ENCODE results near the gene CHD8.
"Not testable (repeated sequence)": the region's sequence is repeated elsewhere in the genome, so short reads cannot be mapped to it uniquely, and the experiment has no call there.

The CHD8 gene

GRCh38 chr14:21373980-21374379 is 81.9 kb downstream of the CHD8 start:
- DNase-seq, result no peak

DNA sequence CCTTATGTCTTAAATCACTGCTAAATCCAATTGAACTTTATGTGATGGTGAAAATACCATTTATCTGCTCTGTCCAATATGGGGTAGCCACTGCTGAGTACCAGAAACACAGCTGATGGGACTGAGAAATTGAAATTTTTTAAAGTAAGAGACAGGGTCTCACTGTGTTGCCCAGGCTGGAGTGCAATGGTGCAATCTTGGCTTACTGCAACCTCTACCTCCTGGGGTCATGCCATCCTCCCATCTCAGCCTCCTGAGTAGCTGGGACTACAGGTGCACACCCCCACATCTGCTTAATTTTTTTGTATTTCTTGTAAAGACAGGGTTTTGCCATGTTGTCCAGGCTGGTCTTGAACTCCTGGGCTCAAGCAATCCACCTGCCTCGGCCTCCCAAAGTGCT is 83.1 kb downstream of the CHD8 start:
- DNase-seq, result not testable (repeated sequence)

GRCh38 chr14:21369949-21370679 is 85.8 kb downstream of the CHD8 start:
- no peak for DNase-seq

- DNase-seq, result no peak
Measured at GRCh38 chr14:21367582-21368144, 88.3 kb downstream of the CHD8 start.

DNA sequence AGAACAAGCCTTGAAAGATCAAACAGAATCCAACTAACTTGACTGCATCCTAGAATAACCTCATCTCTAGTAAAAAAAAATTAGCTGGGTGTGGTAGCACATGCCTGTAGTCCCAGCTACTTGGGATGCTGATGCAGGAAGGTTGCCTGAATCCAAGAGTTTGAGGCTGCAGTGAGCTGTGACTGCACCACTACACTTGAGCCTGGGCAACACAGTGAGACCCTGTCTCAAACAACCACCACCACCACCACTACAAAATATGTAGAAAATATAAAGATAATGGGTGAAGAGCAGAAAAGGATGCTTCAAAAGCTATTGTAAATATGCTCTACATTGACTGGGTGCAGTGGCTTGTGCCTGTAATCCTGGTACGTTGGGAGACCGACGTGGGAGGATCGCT is 99.4 kb downstream of the CHD8 start:
- DNase-seq, result no peak

- peak in 1 of 51 donors; percentile 3 for DNase-seq
Measured at GRCh38 chr14:21352587-21352986, 103.3 kb downstream of the CHD8 start.

DNA sequence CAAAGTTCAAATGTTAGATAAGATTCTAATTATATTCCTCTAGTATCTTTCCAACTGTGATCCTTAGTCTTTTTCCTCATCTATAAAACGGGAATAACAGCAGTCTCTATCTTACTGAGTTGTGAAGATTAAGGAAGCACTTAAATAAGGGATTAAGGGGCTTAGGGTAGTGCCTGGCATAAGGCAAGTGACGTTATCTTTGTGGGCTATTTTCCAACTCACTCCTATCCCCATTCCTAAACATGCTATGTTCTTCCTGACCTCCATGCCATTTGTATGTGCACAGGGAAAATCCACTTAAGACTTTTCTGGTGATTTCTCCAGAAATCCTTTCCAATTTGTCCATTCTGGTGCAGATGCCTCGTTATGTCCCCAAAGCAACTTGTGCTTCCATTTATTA is 105.4 kb downstream of the CHD8 start:
- DNase-seq, result no peak

GRCh38 chr14:21347201-21347600 is 108.7 kb downstream of the CHD8 start:
- no peak for DNase-seq

GRCh38 chr14:21346532-21347135 is 109.3 kb downstream of the CHD8 start:
- no peak for DNase-seq

- DNase-seq, result no peak
Measured at GRCh38 chr14:21343035-21343794, 112.7 kb downstream of the CHD8 start.

Measured in hypothalamus (tissue), 51 donors.